HG02943 (cell line): Measurements from ENCODE around the gene CCDC90B.
"Not testable (repeated sequence)": the region's sequence is repeated elsewhere in the genome, so short reads cannot be mapped to it uniquely, and the experiment has no call there.

Source experiments
- ATAC-seq: cut with Tn5 transposase; IDR thresholded peaks from one replicate; pipeline ENCODE4 v1.9.1; 2021; ENCODE audit warnings: mild to moderate bottlenecking, low read depth, moderate library complexity; ENCODE audit not compliant: unreplicated experiment

Gene CCDC90B

GRCh38 chr11:83285771-83286528 is at the start of gene CCDC90B:
Gene CCDC90B (minus strand): TSS chr11:83286367. CDS start chr11:83285972, 395 bp downstream.
- peak; percentile 89 for ATAC-seq

GRCh38 chr11:83335446-83336070 is 49.4 kb upstream of the CCDC90B start:
- no peak for ATAC-seq

- ATAC-seq: no peak
These were observed 44.1 kb upstream of the CCDC90B start for GRCh38 chr11:83330303-83330702.

- ATAC-seq: no peak
These were observed 40.2 kb upstream of the CCDC90B start for GRCh38 chr11:83326326-83326725.

GRCh38 chr11:83319346-83319745 is 33.2 kb upstream of the CCDC90B start:
- ATAC-seq: no peak

- no peak for ATAC-seq
These were observed 32.8 kb upstream of the CCDC90B start for GRCh38 chr11:83318931-83319330.

- ATAC-seq: no peak
These were observed 31.9 kb upstream of the CCDC90B start for GRCh38 chr11:83317757-83318690.

- ATAC-seq: not testable (repeated sequence)
These were observed 30.7 kb upstream of the CCDC90B start for GRCh38 chr11:83316897-83317268.

GRCh38 chr11:83316143-83316896 is 30.2 kb upstream of the CCDC90B start:
- ATAC-seq: not testable (repeated sequence)

GRCh38 chr11:83312430-83312829 is 26.3 kb upstream of the CCDC90B start:
- ATAC-seq: no peak

- no peak for ATAC-seq
These were observed 25.5 kb upstream of the CCDC90B start for GRCh38 chr11:83311701-83312100.

GRCh38 chr11:83310718-83311117 is 24.6 kb upstream of the CCDC90B start:
- ATAC-seq: no peak

GRCh38 chr11:83308536-83308935 is 22.4 kb upstream of the CCDC90B start:
- ATAC-seq: not testable (repeated sequence)

- no peak for ATAC-seq
These were observed 20.3 kb upstream of the CCDC90B start for GRCh38 chr11:83306200-83307080.

GRCh38 chr11:83303316-83303715 is 17.1 kb upstream of the CCDC90B start:
- no peak for ATAC-seq

- ATAC-seq: no peak
These were observed 16.0 kb upstream of the CCDC90B start for GRCh38 chr11:83302151-83302550.

- ATAC-seq: no peak
These were observed 13.5 kb upstream of the CCDC90B start for GRCh38 chr11:83299681-83300080.

- no peak for ATAC-seq
These were observed 8.0 kb upstream of the CCDC90B start for GRCh38 chr11:83294208-83294607.

- ATAC-seq: no peak
These were observed 7.2 kb upstream of the CCDC90B start for GRCh38 chr11:83293457-83293774.
